Transverse colon (tissue), 4 donors: Measurements from ENCODE around the gene CIT. TPM values are rescaled to one million over a fixed set of nuclear protein-coding genes. Genes with fewer than 3 reads are reported as not detected.

ENCODE experiments used
- DNase-seq: peaks from one replicate; pipeline ENCODE4 v3.0.0-alpha.2; 2019
- H3K27ac ChIP-seq, 4 donors: fragments of 200-600 bp; sonication (generic); 2 replicates each; pipeline ENCODE4 v1.5.1; 2016 to 2018; ENCODE audit warnings: inconsistent platforms in 4 of 4
- H3K27me3 ChIP-seq: fragments of 200-600 bp; sonication (generic); 2 replicates; pipeline ENCODE4 v1.5.1; 2017; ENCODE audit warnings: inconsistent platforms
- H3K36me3 ChIP-seq, 4 donors: fragments of 200-600 bp; sonication (generic); 2 replicates each; pipeline ENCODE4 v1.5.1; 2017 to 2019; ENCODE audit warnings: inconsistent platforms in 4 of 4
- H3K4me1 ChIP-seq, 4 donors: fragments of 200-600 bp; sonication (generic); 2 replicates each; pipeline ENCODE4 v1.5.1; 2017 to 2020; ENCODE audit warnings: inconsistent platforms in 4 of 4
- H3K4me3 ChIP-seq, 4 donors: fragments of 200-600 bp; sonication (generic); 1 replicate in 1 of 4; 2 replicates in 3 of 4; pipeline versions ENCODE4 v1.5.1 to v1.6.1; 2017 to 2019; ENCODE audit warnings: inconsistent platforms in 4 of 4
- H3K9me3 ChIP-seq, 2 donors: fragments of 200-600 bp; sonication (generic); 2 replicates each; pipeline ENCODE4 v1.5.1; 2017 to 2019; ENCODE audit warnings: inconsistent platforms in 2 of 2
- EP300 ChIP-seq: sonication (generic); formaldehyde crosslinking; IDR thresholded peaks from one replicate; pipeline ENCODE4 v1.6.1; 2017; ENCODE audit warnings: antibody characterized with exemption, low read depth
- POLR2A ChIP-seq: fragments of 450-650 bp; IDR thresholded peaks from one replicate; pipeline ENCODE4 v1.6.1; 2016; ENCODE audit warnings: antibody characterized with exemption, mild to moderate bottlenecking, moderate library complexity
- POLR2AphosphoS5 ChIP-seq, 3 donors: sonication (generic); formaldehyde crosslinking; IDR thresholded peaks; one replicate each; pipeline ENCODE4 v1.6.1; 2016; ENCODE audit warnings: antibody characterized with exemption in 3 of 3
- WGBS, 2 donors: methylation state at CpG; one replicate each; pipeline ENCODE4 v1.1.5; 2018; ENCODE audit warnings: low coverage in 1 of 2; 5-methylcytosine and 5-hydroxymethylcytosine counted together
- in situ Hi-C, 4 donors: fragments of 200-750 bp; cut with MboI; loops; one replicate each; pipeline versions ENCODE4 v1.15.0 to v1.15.1; 2017; ENCODE audit warnings: low sequenced_read_pairs in 3 of 4, low pct_ligation_motif_present in 1 of 4, low pct_unique_long_range_greater_than_20kb in 1 of 4
- intact Hi-C: fragments of 100-400 bp; cut with DNase I; formaldehyde crosslinking; loops from one replicate; pipeline ENCODE4 v1.15.1; 2023; ENCODE audit warnings: low total_unique reads
- total RNA-seq, 4 donors: library from RNA; depleted of rRNA; stranded (reverse); fragments of >200 nt; gene quantifications; one replicate each; pipeline ENCODE4 v1.1.0, GENCODE V29; 2016
- TF ChIP-seq, protein P1 (sequence below), 5 experiments: fragments of 200-600 bp in 3 of 5; fragments of 450-650 bp in 2 of 5; sonication (generic) in 3 of 5; IDR thresholded peaks; 1 replicate in 2 of 5; 2 replicates in 3 of 5; pipeline ENCODE4 v1.5.1; 2016 to 2017; ENCODE audit warnings: antibody characterized with exemption in 5 of 5, inconsistent platforms in 3 of 5, mild to moderate bottlenecking in 2 of 5, moderate library complexity in 1 of 5

CIT gene
- total RNA-seq, 4 donors from 2014 or later = 1.1 to 51.1 (median 7.1) TPM

DNA sequence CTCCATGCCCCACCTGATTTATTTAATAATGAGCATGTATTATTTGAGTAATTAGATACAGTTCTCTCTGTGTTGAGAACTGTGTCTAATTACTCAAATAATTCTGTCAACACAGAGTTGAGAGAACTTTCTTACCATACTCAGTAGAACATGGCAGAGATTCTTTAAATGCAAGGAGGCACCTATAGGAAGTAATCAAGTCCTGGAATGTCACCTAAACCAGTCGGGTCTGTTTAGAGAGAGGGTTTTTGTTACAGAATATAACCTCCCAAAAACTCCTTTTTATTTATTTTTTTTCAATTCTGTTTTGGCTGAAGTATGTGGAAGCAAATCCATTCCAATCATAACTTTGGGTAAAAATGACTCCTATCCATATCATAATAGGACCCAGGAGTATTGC lies 37.5 kb upstream of the CIT start:
- Histone ChIP-seq H3K36me3 (no peaks in the 10 kb centered on the region), H3K4me3 (no peak overlapping the region), H3K27ac (no peak overlapping the region), H3K9me3 (no peaks in the 10 kb centered on the region), H3K27me3 (no peaks in the 10 kb centered on the region), H3K4me1 (no peaks in the 10 kb centered on the region)
- no peak for DNase-seq
- 27 to 30% methylated on average over 1 of the region's 1 CpG for WGBS, 2 donors
- in situ Hi-C loops (no loop called here), intact Hi-C loops (no loop called here)
- TF ChIP-seq, protein P1, sequence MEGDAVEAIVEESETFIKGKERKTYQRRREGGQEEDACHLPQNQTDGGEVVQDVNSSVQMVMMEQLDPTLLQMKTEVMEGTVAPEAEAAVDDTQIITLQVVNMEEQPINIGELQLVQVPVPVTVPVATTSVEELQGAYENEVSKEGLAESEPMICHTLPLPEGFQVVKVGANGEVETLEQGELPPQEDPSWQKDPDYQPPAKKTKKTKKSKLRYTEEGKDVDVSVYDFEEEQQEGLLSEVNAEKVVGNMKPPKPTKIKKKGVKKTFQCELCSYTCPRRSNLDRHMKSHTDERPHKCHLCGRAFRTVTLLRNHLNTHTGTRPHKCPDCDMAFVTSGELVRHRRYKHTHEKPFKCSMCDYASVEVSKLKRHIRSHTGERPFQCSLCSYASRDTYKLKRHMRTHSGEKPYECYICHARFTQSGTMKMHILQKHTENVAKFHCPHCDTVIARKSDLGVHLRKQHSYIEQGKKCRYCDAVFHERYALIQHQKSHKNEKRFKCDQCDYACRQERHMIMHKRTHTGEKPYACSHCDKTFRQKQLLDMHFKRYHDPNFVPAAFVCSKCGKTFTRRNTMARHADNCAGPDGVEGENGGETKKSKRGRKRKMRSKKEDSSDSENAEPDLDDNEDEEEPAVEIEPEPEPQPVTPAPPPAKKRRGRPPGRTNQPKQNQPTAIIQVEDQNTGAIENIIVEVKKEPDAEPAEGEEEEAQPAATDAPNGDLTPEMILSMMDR (IDR thresholded peaks at IDR 0.05) = no peak
- TF ChIP-seq POLR2A (no peak), POLR2AphosphoS5 (IDR thresholded peaks at IDR 0.05) (no peak), EP300 (no peak)

DNA sequence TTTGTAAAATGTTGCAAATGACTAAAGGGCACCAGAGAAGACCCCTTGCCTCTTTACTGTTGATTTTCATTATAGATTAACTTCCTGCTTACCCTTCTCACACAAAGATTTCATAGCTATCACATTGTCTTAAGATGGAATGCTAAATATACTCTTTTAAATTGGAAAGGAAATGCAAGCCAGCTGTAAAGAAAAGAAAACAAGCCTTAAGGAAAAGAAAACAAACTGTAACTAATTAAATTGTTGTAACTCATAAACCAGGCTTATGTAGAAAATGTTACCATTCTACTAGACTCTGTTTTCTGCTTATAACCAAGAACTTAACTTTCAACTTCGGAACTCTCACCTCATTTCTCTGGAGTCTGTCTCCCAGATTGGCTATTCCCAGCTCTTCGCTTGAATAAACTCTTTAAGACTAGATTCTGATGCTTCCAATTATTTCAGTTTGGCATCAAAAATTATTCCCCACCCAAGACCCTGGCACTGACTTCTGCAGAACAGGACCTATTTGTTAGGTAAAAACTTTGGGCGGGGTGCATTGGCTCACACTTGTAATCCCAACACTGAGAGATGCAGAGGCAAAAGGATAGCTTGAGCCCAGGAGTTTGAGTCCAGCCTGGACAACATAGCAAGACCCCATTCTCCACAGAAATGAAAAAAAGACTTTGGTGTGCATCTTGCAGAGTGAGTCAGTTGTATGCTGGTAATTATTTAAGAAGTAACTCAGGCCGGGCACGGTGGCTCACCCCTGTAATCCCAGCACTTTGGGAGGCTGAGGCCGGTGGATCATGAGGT lies 36.6 kb upstream of the CIT start:
- no peak for DNase-seq
- no peaks in the 10 kb centered on the region for H3K9me3 ChIP-seq
- in situ Hi-C loops (no loop called here), intact Hi-C loops (no loop called here)
- 93 to 94% methylated on average over 5 to 6 of the region's 6 CpGs for WGBS, 2 donors
- no peaks in the 10 kb centered on the region for H3K36me3 ChIP-seq
- no peaks in the 10 kb centered on the region for H3K27me3 ChIP-seq
- no peak overlapping the region for H3K27ac ChIP-seq
- no peaks in the 10 kb centered on the region for H3K4me1 ChIP-seq
- no peak overlapping the region for H3K4me3 ChIP-seq
- TF ChIP-seq EP300 (no peak), POLR2AphosphoS5 (IDR thresholded peaks at IDR 0.05) (no peak), POLR2A (no peak)
- TF ChIP-seq, protein P1 (IDR thresholded peaks at IDR 0.05) = no peak

DNA sequence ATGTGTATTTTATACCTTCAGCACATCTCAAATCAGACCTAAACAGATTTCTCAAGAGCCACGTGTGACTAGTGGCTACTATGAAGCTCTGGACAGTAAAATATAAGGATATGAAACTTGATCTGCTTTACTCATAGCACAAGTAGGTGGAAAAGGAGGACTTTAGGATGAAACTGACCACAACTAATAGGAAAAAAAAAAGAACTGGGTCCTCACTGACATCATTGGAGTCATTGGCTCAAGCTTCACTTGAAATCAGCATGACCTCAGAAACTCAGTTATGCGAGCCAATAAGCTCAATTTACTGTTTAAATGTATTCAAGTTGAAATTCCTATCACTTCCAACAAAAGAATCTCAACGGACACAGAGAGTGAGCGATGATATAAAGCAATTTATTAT lies 34.1 kb upstream of the CIT start:
- H3K4me3 ChIP-seq = no peak overlapping the region
- no peak overlapping the region for H3K27ac ChIP-seq
- no peaks in the 10 kb centered on the region for H3K9me3 ChIP-seq
- intact Hi-C loops = no loop called here
- no peaks in the 10 kb centered on the region for H3K27me3 ChIP-seq
- 52 to 70% methylated on average over 4 of the region's 4 CpGs for WGBS, 2 donors
- no peak for DNase-seq
- in situ Hi-C loops = no loop called here
- H3K4me1 ChIP-seq = no peaks in the 10 kb centered on the region
- H3K36me3 ChIP-seq = no peaks in the 10 kb centered on the region
- TF ChIP-seq POLR2AphosphoS5 (IDR thresholded peaks at IDR 0.05) (no peak), POLR2A (no peak), EP300 (no peak)
- TF ChIP-seq, protein P1 (IDR thresholded peaks at IDR 0.05) = no peak

DNA sequence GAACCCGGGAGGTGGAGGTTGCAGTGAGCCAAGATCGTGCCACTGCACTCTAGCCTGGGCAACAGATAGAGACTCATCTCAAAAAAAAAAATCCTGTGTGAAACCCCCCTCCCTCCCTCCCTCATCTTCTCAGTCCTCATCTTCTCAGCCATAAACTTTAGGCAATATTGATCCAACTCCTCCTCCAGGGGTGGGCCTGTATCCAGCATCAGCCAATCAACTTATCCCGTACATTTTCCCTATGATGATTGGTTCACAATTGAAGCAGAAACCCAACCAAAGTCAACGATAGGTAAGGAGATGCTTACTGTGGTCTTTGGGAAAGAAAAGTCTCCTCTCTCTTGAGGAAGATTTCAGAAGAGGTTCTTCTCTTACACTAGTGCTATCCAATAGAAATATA lies 33.5 kb upstream of the CIT start:
- WGBS, 2 donors = 85 to 88% methylated on average over 4 of the region's 4 CpGs
- TF ChIP-seq POLR2AphosphoS5 (IDR thresholded peaks at IDR 0.05) = no peak
- no peak for TF ChIP-seq EP300
- no peak for TF ChIP-seq POLR2A
- TF ChIP-seq, protein P1 (IDR thresholded peaks at IDR 0.05) = no peak
- in situ Hi-C loops (no loop called here), intact Hi-C loops (no loop called here)
- Histone ChIP-seq H3K9me3 (no peaks in the 10 kb centered on the region), H3K4me1 (no peaks in the 10 kb centered on the region), H3K4me3 (no peak overlapping the region), H3K27ac (no peak overlapping the region), H3K27me3 (no peaks in the 10 kb centered on the region), H3K36me3 (no peaks in the 10 kb centered on the region)
- DNase-seq = no peak
